Ectodermal cell (in vitro differentiated cells): ENCODE results near the gene BTBD1.

ENCODE experiments used
- H3K27ac ChIP-seq: 2 replicates; pipeline ENCODE4 v1.7.0; 2013; ENCODE audit warnings: mild to moderate bottlenecking, low read depth, low read length; ENCODE audit not compliant: insufficient read depth, poor library complexity, severe bottlenecking
- H3K27me3 ChIP-seq: 2 replicates; pipeline ENCODE4 v1.7.0; 2013; ENCODE audit warnings: mild to moderate bottlenecking, low read length; ENCODE audit not compliant: insufficient read depth, control insufficient read depth, poor library complexity, severe bottlenecking
- H3K36me3 ChIP-seq: one replicate; pipeline ENCODE4 v1.7.0; 2013; ENCODE audit warnings: low read length; ENCODE audit not compliant: control insufficient read depth, insufficient read depth
- H3K4me1 ChIP-seq: one replicate; pipeline ENCODE4 v1.7.0; 2013; ENCODE audit warnings: low read length; ENCODE audit not compliant: control insufficient read depth, insufficient read depth
- H3K4me3 ChIP-seq: 2 replicates; pipeline ENCODE4 v1.7.0; 2013; ENCODE audit warnings: low read depth, low read length, control low read depth; ENCODE audit not compliant: insufficient read depth
- H3K9me3 ChIP-seq: 2 replicates; pipeline ENCODE4 v1.7.0; 2013; ENCODE audit warnings: mild to moderate bottlenecking, low read length, moderate library complexity; ENCODE audit not compliant: control insufficient read depth
- WGBS, 2 experiments: methylation state at CpG; one replicate each; pipeline ENCODE4 v1.1.7; 2013; ENCODE audit warnings: missing lambda C conversion rate in 2 of 2; 5-methylcytosine and 5-hydroxymethylcytosine counted together

BTBD1 gene

GRCh38 chr15:82999426-82999825 lies 67.6 kb downstream of the BTBD1 start:
- Histone ChIP-seq H3K27me3 (no peaks in the 10 kb centered on the region), H3K27ac (no peak overlapping the region), H3K4me1 (no peaks in the 10 kb centered on the region), H3K4me3 (no peak overlapping the region), H3K36me3 (no peaks in the 10 kb centered on the region), H3K9me3 (no peaks in the 10 kb centered on the region)
- WGBS, 2 experiments: 95% methylated on average over 6 of the region's 6 CpGs

- Histone ChIP-seq H3K4me1 (no peaks in the 10 kb centered on the region), H3K27ac (no peak overlapping the region), H3K27me3 (no peaks in the 10 kb centered on the region), H3K9me3 (no peaks in the 10 kb centered on the region), H3K36me3 (no peaks in the 10 kb centered on the region), H3K4me3 (no peak overlapping the region)
- WGBS, 2 experiments: 80 to 88% methylated on average over 3 of the region's 3 CpGs
Measured at GRCh38 chr15:82995938-82996337, 71.1 kb downstream of the BTBD1 start.

GRCh38 chr15:82995076-82995475 lies 72.0 kb downstream of the BTBD1 start:
- WGBS, 2 experiments: 90 to 92% methylated on average over 2 of the region's 2 CpGs
- Histone ChIP-seq H3K27me3 (no peaks in the 10 kb centered on the region), H3K36me3 (no peaks in the 10 kb centered on the region), H3K4me3 (no peak overlapping the region), H3K4me1 (no peaks in the 10 kb centered on the region), H3K27ac (no peak overlapping the region), H3K9me3 (no peaks in the 10 kb centered on the region)

GRCh38 chr15:82993144-82993543 lies 73.9 kb downstream of the BTBD1 start:
- Histone ChIP-seq H3K36me3 (peaks cover 9% of the 10 kb centered on the region), H3K4me3 (no peak overlapping the region), H3K27me3 (no peaks in the 10 kb centered on the region), H3K9me3 (no peaks in the 10 kb centered on the region), H3K4me1 (no peaks in the 10 kb centered on the region), H3K27ac (no peak overlapping the region)
- WGBS, 2 experiments: 87 to 93% methylated on average over 4 of the region's 4 CpGs

GRCh38 chr15:82992436-82992998 lies 74.5 kb downstream of the BTBD1 start:
- no peak overlapping the region for H3K4me3 ChIP-seq
- peaks cover 9% of the 10 kb centered on the region for H3K36me3 ChIP-seq
- 86 to 92% methylated on average over 3 of the region's 3 CpGs for WGBS, 2 experiments
- H3K27ac ChIP-seq: no peak overlapping the region
- H3K9me3 ChIP-seq: no peaks in the 10 kb centered on the region
- H3K27me3 ChIP-seq: no peaks in the 10 kb centered on the region
- H3K4me1 ChIP-seq: no peaks in the 10 kb centered on the region

GRCh38 chr15:82986442-82986780 lies 80.6 kb downstream of the BTBD1 start:
- H3K36me3 ChIP-seq: peaks cover 9% of the 10 kb centered on the region
- 1 to 3% methylated on average over 11 to 12 of the region's 12 CpGs for WGBS, 2 experiments
- H3K9me3 ChIP-seq: peaks cover 2% of the 10 kb centered on the region
- peaks cover 4% of the 10 kb centered on the region for H3K4me1 ChIP-seq
- H3K27ac ChIP-seq: peak overlapping the region; percentile 33
- no peaks in the 10 kb centered on the region for H3K27me3 ChIP-seq
- peak overlapping the region; percentile 97 for H3K4me3 ChIP-seq

GRCh38 chr15:82985688-82986441 lies 81.2 kb downstream of the BTBD1 start, which contains the start of gene RAMAC:
Gene RAMAC, plus strand, starts transcription at chr15:82986210. Its CDS starts 2,809 bp downstream, at chr15:82989019.
- Histone ChIP-seq H3K36me3 (peaks cover 9% of the 10 kb centered on the region), H3K4me3 (peak within 1 kb of the TSS; percentile 97), H3K4me1 (peaks cover 4% of the 10 kb centered on the region), H3K27me3 (no peaks in the 10 kb centered on the region), H3K9me3 (peaks cover 2% of the 10 kb centered on the region), H3K27ac (peak within 1 kb of the TSS; percentile 33)
- 6 to 7% methylated on average over 45 of the region's 45 CpGs for WGBS, 2 experiments

GRCh38 chr15:82980981-82981380 lies 86.1 kb downstream of the BTBD1 start:
- Histone ChIP-seq H3K4me3 (no peak overlapping the region), H3K27me3 (no peaks in the 10 kb centered on the region), H3K9me3 (peaks cover 2% of the 10 kb centered on the region), H3K27ac (no peak overlapping the region), H3K36me3 (no peaks in the 10 kb centered on the region), H3K4me1 (no peaks in the 10 kb centered on the region)
- 71 to 79% methylated on average over 2 of the region's 2 CpGs for WGBS, 2 experiments

GRCh38 chr15:82979726-82980125 lies 87.3 kb downstream of the BTBD1 start:
- H3K36me3 ChIP-seq: no peaks in the 10 kb centered on the region
- H3K4me1 ChIP-seq: no peaks in the 10 kb centered on the region
- no peaks in the 10 kb centered on the region for H3K9me3 ChIP-seq
- H3K27ac ChIP-seq: no peak overlapping the region
- no peaks in the 10 kb centered on the region for H3K27me3 ChIP-seq
- WGBS, 2 experiments: 95 to 98% methylated on average over 1 of the region's 1 CpG
- H3K4me3 ChIP-seq: no peak overlapping the region

GRCh38 chr15:82978438-82978837 lies 88.6 kb downstream of the BTBD1 start:
- H3K4me1 ChIP-seq: no peaks in the 10 kb centered on the region
- H3K36me3 ChIP-seq: no peaks in the 10 kb centered on the region
- no peaks in the 10 kb centered on the region for H3K9me3 ChIP-seq
- no peaks in the 10 kb centered on the region for H3K27me3 ChIP-seq
- no peak overlapping the region for H3K4me3 ChIP-seq
- H3K27ac ChIP-seq: no peak overlapping the region
- 92 to 96% methylated on average over 5 of the region's 5 CpGs for WGBS, 2 experiments
